Measurements from ENCODE around the gene CHN1.
A peak's percentile ranks its signal among the peaks of the same experiment; 100 is the strongest.

Gene CHN1

DNA sequence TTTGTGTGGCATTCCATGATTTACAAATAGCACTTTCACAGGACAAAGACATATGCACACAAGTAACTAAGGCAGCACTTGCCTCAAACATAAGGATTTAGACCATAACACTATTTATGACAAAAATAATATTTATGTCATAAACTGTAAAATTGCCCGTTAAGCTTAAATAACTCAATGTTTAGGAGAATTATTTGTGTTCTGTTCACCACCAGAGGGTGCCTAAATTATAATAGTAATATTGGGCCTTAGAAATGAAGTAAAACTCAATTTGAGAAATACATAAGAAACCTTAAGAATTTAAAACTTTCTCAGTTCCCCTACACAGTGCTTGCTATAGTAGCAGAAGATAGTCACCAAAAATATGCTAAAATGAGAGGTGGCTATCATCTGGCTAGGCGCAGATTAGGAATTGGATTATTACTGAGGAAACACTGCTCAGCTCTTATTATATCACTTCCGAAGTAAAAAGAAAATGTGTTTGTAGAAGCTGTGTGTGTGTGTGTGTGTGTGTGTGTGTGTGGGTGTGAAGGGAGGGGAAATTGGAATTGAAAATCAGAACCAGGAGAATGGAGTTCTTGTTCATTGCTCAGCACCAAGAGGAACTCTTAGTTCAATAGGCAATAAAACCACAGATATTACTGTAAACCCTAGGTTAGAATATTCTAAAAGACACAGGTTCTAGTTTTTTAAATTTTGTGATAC lies 4.9 kb upstream of the CHN1 start:
- no peak for DNase-seq (ENCODE audit: low spot score)

DNA sequence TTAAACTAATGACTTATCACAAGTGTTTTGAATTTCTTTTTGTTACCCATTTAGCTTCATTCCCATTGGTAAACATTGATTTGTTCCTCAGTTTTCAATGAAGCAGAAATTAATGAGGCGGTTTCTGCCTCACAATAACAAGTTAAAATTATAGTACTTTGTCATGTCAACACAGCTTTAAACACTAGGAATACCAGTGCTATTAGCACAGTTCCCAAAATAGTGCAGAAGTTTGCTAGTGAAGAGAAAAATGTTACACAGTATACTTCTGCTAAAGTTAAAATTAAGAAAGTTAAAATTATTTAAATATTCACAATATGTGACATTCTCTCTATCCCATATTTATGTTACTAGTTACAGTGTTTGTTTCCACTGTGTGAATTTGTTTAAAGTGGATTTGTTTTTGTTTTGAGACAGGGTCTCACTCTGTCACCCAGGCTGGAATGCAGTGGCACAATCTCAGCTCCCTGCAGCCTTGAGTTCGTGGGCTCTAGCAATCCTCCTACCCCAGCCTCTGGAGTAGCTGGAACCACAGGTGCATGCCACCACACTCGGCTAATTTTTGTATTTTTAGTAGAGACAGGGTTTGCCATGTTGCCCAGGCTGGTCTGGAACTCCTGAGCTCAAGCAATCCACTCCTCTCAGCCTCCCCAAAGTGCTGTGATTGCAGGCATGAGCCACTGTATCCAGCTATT lies 3.8 kb upstream of the CHN1 start:
- no peak for DNase-seq (ENCODE audit: low spot score)

DNA sequence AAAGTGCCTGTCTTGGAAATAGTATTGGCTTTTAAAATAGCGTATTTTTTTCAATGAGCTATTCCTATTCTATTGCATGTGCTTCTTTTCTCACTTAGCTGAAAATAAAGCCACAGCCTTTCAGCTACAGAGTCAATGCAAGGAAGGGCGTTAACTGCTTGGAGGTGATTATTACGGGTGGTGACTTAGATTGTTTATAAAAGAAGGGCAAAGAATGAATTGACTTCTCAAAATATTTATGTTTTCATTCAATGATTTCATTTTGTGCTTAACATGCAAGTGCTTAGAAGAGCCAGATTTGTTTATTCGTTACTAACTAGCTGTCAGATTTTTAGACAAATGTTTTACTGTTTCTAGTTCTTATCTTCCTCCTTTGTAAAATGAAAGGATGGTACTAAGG lies 2.8 kb upstream of the CHN1 start:
- no peak for DNase-seq (ENCODE audit: low spot score)

DNA sequence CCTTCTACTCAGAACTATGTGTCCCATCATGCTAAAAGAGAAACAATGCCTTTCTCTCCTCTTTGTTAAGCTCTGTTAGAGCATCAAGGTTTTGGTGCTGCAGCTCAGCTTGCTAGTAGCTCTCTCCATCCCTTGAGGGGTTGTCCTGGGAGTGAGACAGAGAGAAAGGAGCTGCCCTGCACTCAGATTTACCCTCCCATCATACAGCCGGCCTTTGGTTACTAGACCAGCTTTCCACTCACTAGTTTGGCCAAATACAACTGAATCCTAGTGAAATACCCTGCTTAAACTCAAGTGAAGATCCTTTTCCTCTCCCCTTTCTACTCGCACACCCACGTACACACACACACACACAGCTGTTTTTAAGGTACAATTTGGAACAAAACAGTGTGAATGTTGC lies 2.3 kb upstream of the CHN1 start:
- DNase-seq (ENCODE audit: low spot score): no peak

DNA sequence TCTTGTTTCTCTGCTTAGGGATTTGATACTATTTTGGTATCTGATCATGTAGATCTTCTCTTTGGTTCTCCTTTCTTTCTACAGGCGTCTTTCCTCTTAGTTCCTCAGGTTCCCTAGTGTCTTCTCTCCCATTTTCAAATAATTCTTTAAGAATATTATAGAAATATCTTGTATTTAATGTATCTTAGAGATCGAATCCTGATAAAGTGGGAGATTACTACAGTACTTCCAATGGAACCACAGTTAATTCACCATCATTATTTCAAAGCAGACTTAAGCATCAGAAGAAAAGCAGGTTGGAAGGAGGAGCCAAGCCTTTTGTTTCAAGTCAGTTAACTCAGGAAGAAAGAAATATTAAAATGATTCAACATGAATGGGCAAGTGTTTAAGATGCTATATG lies 1.1 kb upstream of the CHN1 start:
- DNase-seq (ENCODE audit: low spot score): no peak

DNA sequence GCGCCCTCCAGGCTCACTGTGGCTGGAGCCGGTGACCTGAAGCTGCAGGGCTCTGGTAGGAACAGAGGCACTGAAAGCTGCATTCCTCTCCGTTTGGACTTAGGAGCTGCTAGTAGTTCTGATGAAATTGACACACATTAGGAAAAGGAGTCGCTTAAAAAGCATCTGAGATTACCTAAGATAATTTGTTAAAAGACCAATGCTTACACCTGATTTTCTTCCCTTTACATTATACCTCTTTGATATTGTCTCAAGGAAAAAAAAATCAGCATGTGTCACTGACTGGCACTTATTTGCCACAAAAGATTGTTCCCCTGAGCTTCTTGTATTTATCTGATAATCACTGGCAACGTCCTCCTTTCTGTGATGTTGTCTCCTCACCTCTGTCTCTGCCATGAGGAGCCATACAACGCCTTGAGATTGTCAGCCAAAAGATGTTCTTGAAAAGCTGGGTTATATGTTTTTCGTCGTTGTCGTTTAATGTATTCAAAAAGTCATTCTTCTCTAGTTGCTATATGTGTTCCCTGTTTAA lies 618 bp upstream of the CHN1 start:
- peak; percentile 69 for DNase-seq (ENCODE audit: low spot score)

DNA sequence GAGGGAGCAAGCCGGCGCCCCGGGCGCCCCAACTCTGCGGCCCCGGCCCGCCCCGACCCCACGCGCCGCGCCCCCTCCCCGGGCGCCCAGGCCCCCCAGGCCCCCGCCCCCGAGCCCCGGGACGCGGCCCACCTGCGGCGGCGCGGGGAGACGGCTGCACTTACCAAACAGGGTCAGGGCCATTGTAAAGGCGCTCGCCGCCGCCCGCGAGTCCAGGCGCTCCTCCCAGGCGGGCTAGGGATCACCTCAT lies 526 bp downstream of the CHN1 start:
- DNase-seq (ENCODE audit: low spot score): peak; percentile 54

DNA sequence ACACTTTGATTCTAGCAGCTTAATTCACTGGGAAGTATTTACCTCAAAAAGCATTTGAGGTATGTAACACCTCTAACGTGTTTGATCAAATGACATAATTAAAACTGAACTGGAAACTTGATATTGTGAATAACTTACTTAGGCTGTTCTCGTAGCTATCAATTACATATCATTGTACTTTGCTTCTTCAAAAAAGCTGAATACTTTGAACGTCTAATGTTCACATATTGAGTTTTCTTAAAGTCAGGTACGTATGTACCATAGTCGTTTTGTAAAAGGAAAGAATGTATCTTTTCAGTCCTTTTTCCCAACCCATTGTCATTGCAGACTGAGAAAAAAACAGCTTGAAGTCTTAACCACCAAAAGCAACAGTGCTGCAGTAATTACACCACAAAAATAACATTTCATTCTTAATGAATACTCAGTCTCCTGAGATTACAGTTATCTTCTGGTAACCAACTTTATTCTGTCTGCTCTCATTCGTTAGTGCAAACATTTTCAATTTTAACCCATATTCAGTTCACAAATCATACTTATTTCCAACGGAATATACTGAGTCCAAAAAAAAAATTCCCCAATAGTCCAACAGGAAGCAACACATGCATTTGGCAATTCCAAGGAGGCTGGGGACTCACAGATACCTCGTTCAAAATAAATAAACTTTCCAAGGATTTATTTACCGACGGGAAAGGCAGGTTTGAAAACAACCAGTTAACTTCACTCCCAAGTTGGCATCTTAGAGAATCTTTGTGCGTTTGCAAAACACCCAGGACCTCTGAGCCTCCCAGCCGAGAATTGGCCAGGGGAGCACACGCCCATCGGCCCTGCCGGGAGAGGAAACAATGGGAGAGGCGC lies 1.1 kb downstream of the CHN1 start:
- DNase-seq (ENCODE audit: low spot score): peak; percentile 41

DNA sequence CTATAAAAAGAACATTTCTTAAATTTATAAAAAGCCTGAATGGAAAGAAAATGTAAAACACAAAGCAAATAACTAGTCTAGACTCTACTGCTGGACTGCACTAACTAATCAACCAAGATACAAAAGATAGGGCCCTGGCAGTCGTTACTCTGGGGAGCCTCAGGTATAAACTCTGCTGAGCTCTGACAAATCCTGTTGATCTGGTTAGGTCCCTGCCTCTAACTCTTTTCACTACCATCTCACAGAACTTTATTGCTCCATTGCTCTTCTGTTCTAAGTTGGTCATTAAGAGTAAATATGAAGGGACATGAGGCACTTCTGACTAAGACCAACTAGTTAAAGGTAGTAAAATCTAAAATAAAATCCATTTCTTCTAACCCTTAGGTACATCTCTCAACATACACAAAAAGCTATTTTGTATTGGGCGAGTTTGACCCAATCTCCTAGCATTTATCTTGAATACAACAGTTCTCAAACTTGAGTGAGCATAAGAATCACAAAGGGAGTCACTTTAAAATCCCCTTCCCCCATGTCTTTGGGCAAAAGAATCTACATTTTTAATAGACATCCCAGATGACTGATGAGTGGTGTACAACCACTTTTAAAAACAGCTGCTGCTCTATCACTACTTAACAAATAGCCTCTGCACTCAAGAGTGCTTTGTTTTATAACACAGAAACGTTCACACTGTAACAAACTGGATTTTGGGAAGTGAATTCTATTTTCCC lies 2.5 kb downstream of the CHN1 start:
- peak; percentile 9 for DNase-seq (ENCODE audit: low spot score)

DNA sequence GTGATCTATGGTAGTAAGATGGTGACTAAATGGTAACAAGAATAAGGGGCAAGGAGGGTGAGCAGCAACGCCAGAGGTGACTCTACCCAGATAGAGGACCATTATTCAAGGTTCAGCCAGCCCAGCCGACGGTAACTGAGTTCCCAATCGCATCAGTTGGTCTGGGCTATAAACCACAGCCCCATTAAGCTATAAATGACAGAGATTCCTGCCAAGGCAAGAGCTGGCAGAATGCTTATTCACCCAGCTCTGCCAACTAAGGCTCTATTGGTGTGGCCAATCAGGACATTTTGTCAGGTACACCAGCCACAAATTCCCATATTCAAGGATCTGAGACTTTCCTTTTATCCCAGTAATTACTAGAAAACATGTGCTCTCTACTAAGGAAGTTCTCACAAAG lies 3.6 kb downstream of the CHN1 start:
- DNase-seq (ENCODE audit: low spot score): peak; percentile 14

DNA sequence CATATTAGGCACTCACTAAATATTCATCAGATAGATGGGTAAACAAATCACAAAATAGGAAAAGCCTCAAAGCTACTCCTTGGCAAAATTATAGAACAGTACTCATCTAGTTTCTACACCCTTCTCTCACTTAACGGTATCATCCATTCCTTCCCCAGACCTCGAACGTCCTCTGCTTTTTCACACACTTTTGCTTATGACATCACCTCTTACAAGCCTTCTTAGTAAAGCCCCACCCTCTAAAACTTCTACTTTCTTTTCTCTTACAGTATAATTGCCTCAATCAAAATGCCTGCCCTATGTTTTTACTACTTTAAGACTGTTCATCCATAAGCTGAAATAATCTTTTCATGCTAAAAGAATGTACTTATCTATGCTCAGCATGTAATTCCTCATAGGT lies 8.1 kb downstream of the CHN1 start:
- no peak for DNase-seq (ENCODE audit: low spot score)

DNA sequence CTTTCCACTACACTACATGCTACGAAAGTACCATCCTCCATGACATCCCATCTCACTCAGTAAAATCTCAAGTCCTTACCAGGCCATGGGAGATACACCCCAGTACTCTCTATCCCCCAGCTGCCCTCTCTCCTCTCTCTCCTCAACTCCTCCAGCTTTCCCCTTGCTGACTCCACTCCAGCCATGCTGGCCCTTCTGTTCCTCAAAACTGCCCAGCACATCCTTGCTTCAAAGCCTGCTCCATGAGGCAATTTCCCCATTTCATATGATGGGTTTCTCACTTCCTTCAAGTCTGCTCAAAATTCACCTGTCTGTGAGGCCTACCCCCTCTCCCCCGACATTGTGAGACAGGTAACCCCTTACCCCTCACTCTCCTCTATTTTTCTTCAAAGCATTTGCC lies 8.6 kb downstream of the CHN1 start:
- no peak for DNase-seq (ENCODE audit: low spot score)

DNA sequence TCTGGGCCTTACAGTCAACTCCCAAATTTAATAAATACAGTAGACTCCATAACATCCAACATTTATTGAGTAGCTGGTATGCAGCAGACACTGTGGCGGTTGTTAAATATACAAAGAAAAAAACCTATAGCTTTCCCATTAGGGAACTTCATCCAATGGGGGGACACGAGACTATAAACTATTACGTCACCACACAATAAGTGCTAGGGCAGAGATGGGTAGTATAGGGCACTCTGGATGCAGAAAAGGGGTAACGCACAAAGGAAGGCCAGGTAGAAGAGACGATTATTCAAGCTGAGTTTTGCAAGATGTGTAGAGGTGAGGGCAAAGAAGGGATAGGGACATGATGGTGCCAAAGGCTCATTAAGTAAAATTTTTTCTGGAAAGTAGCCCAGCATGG lies 10.8 kb downstream of the CHN1 start:
- DNase-seq (ENCODE audit: low spot score): no peak

DNA sequence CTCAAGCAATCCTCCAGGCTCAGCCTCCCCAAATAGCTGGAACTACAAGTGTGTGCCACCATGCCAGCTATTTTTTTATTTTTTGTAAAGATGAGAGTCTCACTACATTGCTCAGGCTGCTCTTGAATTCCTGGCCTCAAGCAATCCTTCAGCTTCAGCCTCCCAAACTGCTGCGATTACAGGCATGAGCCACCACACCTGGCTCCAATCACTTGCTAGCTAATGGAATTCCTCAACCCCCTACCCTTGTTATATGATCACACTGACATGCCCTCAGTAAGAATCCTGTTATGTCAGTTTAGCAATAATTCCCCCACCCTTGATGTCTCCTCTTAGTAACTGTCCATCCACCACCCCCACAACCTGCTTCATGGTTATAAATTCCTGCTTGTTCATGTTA lies 12.3 kb downstream of the CHN1 start:
- DNase-seq (ENCODE audit: low spot score): no peak

DNA sequence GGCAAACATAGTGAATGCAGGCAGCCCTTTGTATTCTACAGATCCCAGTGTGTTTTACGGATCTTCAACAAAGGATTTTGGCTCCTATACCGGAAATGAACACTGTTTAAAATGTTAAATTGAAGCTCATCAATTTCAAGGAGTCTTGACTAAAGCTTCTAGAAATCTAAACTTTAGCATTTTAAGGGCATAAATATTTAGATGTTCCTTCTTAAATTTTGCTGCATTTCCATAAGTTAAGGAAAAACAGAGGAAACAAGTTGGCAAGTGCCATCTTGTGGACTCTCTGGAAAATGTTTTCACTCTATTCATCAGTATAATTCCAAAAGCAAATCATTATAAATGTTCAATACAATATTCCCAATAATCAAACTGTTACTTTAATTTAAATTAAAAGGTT lies 19.6 kb downstream of the CHN1 start:
- peak; percentile 30 for DNase-seq (ENCODE audit: low spot score)

DNA sequence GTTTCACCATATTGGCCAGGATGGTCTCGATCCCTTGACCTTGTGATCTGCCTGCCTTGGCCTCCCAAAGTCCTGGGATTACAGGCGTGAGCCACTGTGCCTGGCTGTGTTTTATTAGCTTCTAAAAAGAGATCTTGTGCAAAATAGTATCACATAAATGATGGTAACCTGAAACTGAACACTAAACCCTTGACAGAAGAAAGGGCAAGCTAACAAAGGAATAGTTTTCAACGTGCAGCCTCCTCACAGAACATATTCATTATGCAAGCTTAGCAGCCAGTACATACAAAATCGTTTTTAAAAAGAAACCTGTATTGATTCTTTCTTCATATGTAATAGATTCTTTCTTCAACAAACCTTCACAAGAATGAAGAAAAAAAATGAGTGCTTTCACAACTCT lies 20.6 kb downstream of the CHN1 start:
- DNase-seq (ENCODE audit: low spot score): no peak

DNA sequence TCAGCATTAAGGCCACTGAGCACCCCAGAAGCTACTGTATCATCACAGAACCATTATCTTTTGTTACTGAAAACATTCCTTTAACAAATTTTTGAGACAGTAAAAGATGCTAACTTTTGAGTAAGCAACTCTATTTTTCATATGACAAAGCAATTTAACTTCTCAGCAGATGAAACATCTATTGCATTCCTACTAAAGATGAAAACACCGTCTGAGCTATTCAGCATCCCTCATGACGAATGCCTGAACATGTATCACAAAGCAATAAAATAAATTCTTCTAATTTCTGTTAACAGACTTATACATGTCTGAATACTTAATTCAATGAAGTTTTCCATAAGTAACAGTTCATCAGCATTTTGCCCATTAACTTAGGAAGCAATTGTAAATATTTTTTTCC lies 23.9 kb downstream of the CHN1 start:
- DNase-seq (ENCODE audit: low spot score): no peak

DNA sequence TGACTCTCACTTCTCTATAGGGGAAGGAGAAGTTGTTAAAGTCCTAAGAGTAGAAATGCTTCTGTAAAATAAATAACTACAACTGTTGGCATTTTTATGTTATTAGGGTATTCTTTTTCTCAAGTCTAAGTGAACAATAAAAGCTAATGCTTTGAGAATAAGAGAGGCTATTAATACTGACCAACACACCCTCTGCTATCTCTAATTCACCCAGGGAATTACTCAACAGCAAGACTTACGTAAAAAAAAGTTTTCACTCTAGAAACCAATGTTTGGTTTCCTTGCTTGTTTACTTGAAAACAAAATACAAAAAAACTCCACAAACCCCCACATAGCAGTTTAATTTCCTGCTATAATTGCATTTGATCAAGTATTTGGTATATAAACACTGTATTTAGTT lies 25.2 kb downstream of the CHN1 start:
- no peak for DNase-seq (ENCODE audit: low spot score)

DNA sequence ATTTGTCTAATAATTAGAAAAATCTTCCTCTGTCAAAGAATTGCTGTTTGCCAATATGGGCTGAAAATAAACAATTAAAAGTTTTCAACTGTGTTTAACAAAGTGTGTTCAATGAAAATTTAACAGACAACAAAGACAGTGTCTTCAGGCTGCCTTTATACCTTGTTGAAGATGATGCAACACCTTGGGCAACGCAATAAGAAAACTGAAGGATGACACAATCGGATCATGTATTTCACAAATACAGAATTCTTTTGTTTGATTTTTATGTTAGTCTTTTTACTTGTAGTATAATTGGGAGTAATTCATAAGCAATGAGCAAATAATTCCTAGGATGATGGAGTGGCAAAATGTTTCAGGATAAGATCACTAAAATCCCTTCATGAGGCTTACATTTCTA lies 27.8 kb downstream of the CHN1 start:
- no peak for DNase-seq (ENCODE audit: low spot score)

DNA sequence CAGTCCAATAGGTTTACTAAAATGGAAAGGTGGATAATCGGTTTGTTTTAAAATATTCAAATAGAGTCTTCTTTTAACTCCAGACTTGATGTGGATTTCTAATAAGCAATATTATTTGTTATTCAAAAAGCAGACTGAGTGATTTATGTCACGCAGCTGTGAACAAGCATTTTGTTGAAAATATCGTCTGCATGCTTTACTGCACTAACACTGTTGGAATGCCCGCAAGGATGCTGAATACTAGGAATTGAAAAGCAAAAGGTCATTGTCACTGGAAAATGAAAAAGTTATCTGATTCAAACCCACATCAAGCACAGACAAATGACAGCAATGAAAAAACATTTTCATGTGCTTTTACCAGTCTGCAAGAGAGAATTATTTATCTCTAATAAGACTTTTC lies 31.1 kb downstream of the CHN1 start:
- no peak for DNase-seq (ENCODE audit: low spot score)

DNA sequence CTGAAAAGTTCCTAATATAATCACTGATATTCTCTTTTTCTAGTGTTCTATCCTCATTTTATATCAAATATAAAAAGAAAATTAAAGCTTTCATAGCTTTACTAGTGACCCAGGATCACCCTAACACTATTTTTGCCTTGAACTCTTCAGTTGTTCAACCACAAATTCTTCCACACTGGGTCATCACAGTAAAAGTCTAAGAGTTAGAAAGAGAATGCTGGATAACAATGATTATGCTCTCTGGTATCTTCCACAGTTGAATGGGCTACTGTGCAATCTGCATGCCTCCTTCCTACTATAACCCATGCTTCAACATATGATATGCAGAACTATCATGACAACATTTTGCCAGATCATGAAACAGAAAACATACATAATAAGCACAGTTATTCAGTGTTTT lies 32.3 kb downstream of the CHN1 start:
- DNase-seq (ENCODE audit: low spot score): no peak
